Dedifferentiated amniotic fluid mesenchymal stem cell (primary cell): ENCODE measurements around the gene ATP5ME.
A peak's percentile ranks its signal among the peaks of the same experiment; 100 is the strongest.
"Not testable (repeated sequence)": the region's sequence is repeated elsewhere in the genome, so short reads cannot be mapped to it uniquely, and the experiment has no call there.

Experiments used
- DNase-seq: peaks from one replicate; pipeline ENCODE4 v3.0.0-alpha.2; 2016; ENCODE audit errors: extremely low spot score

Gene ATP5ME

DNA sequence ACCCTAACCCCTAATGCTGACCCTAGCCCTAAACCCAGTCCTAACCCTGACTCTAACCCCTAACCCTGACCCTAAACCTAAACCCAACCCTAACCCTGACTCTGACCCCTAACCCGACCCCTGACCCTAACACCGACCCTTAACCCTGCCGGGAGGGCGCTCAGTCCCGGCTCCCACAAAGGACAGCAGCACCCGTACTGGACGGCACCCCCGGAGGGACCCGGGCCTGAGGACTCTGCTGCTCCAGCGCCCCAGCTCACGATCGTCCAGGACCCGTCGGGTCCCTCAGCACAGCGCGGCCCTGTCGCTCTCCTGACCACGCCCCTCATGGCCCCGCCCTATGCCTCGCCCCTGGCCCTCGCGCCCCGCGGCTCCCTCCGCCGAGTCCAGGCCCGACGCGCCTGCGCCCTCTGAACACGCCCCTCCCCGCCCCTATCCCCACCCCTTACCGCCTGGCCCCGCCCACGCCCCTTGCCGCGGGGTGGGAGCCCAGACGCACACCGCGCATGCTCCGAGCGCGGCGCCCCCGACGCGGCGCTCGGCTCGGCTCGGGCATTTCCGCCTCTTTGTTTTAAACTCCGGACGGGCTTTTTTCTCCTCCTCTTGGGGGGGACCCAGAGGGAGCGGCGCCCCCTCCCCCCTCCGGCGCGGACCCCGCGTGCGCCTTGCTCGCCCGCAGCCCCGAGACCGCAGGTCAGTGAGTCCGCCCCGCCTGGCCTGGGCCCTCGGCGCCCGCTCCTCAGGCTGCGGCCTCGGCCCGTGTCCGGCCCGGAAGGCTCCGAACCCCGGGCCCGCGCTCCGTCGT, 31.4 kb upstream of the ATP5ME start, which contains the start of gene PCGF3:
Gene PCGF3 (plus strand): TSS at position 555 of the 805 bp plus-strand sequence. CDS start 27,849 bp downstream, outside the sequence.
- peak; percentile 95 for DNase-seq

DNA sequence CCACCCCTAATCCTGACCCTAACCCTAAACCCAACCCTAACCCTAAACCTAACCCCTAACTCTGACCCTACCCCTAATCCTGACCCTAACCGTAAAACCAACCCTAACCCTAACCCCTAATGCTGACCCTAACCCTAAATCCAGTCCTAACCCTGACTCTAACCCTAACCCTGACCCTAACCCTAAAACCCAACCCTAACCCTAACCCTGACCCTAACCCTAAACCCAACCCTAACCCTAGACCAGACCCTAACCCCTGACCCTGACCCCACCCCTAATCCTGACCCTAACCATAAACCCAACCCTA, 30.8 kb upstream of the ATP5ME start:
- no peak for DNase-seq

DNA sequence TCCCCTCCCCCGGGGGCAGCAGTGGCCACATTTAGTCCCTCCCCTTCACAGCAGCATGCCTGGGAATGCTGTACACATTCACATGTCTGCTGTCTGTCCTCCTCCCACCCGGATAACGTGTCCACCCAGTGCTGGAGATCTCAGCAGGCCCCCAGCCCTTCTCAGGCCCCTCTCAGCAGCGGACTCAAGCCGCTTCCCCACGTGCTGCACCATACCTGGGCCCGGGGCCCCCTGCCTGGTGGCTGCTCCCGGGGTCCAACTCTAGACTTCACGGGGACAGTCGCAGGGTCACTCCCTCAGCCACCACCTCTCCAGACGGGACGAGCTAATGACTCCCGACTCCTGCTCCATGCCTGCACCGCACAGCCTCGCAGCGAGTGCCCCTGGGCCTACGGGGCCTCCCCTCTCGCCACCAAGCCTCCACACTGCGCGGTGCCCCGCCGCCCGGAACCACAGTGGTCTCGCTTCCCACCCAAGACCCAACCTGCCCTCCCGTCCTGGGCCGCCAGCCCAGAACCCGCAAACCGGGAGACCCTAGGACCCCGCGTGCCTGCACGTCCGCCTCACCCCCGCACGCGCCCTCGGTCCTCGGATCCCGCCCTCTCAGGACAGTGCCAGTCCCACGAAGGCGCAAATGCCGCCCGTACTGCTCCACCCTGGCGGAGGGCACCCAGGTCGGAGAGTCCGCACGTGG, 30.3 kb upstream of the ATP5ME start:
- DNase-seq, result no peak

DNA sequence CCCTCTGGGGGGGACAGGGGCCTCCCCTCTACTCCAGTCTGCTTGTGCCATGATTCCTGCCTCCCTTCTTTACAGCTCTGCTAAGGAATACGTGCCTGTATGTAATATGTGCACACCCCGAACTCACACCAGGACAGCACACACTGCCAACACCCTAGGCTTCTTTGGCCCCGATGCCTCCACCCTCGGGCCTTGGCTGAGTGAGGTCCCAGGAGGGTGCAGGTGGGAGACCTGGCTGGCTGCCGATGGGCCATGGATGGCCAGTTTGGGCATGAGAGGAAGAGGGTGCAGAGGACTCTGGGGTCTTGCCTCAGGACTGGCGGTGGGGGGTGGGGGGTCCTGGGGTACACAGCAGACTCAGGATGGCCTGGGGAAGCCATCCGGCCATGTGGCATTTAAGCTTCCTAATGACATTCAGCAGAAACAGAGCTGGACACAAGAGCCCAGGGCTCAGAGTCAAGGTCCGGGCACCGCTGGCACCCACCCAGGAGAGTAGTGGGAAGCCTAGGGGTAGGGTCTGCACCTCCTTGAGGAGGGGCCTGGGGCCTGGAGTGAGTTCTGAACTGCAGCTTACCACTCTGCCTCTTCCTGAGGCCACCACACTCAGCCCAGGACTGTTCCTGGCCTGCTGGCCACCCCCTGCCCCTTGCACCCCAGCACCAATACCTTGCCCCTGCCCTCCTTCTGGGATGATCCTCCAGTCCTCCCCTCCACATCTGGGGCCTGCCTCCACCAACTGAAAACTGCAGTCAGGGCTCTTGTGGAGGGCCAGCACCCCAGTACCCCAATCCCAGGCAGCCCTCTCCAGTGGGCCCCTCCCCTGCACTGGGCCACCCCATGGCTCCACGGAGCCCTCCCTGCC, 29.5 kb upstream of the ATP5ME start:
- no peak for DNase-seq

DNA sequence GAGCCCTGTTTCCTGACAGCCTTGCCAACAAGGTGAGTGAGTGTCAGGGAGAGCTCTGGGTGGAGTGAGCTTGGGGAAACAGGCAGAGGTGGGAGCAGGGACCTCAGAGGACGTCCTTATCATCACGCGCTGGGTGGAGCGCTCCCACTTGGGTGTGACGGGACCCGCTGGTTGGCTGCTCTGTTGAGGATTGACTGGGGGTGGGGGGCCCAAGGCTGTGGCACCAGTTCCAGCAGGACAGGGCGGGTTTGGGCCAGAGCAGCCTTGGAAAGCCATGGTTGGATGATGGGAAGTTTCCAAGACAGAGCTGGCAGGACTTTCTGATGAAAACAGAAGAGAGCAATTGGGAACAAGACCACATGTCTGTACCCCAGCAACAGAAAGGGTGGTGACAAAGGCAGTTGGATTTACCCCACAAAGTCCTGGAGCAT, 28.6 kb upstream of the ATP5ME start:
- no peak for DNase-seq

DNA sequence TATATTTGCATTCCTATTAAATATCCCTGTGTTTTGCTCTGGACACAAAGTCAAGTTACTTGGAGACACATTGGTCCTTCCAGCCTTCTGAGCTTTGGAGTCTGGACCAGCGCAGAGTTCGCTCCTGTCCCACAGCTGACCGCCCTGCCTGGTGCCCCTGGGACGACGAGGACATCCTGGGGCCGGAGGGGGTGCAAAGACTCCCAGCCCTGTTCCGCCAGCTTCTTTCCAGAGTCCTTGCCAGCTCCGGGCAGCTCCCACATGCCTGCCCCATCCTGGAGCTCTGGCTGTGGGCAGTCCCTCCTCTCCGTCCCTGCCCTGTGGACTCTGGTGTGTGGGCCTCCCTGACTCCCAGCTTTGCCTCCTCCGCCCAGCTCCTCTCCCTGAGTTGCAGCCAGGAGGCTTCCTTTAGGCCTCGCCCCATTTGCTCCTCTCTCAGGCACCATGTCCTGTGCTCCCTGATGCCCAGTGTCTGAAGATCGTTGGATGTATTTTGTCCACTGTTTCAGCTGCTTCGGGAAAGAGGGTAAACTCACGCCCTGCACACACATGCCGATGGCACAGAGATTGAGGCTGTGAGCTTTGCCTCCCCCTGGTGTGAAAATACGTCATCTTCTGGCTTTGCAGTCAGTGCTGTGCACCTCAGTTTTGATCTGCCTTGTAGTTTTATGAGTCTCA, 26.6 kb upstream of the ATP5ME start:
- DNase-seq, result no peak

DNA sequence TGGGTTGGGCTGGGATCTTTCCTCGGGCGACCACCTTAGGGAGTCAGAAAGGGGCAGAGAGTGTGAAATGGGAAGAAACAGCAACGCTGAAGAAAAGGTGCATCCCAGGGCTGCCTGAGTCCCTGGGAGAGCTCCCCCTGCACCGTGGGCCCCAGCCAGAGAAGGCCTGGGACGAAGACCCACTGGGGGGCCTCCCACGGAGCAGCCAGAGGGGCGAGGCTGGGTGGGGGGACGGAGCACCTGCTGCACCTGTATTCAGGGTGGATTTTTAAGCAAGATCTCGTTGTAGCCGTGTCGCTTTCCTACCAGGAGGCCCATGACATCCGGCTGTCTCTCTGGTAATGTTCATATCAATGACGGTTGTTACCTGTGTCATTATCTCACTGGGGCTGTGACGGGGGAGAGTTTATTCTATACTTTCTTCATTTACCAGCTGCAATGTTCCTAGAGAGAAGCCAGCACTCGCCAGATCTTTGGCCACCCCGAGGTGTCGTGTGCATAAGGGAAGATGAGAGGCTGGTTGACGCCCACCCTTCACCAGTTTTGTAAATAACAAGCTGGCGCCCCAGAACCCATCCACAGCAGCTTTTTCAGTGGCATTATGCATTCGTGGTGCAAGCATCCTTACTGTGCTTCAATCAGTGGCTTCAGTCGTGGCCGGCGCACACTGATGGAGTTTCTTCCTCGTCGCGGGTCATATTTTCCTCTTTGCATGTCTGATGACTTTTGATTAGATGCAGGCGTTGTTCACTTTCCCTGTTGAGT, 25.9 kb upstream of the ATP5ME start:
- no peak for DNase-seq

DNA sequence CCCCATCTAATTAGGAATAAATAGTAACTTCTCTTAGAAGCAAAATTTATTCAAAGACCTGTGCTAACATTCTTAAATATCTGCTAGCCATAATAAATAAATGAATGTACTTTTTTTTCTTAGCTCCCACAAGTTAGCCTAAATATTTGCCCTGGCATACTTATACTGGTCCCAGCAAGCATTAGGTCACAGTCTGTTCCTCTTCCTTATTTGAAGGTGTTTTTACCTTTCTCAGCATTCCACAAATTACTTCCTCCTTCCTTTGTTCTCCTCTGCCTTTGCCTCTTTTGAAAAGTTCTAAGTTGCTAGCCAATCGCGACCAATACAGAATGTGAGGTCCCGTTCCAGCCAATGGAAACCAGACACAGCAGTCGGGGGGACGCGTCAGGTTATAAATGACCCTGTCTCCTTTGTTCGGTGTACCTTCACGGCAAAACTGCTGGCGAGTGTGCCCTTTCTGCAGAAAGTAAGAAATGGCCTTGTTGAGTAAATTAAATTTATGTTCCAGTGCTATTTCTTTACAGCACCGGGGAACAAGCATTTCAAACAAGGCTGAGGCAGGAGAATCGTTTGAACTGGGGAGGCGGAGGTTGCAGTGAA, 20.4 kb upstream of the ATP5ME start:
- not testable (repeated sequence) for DNase-seq

DNA sequence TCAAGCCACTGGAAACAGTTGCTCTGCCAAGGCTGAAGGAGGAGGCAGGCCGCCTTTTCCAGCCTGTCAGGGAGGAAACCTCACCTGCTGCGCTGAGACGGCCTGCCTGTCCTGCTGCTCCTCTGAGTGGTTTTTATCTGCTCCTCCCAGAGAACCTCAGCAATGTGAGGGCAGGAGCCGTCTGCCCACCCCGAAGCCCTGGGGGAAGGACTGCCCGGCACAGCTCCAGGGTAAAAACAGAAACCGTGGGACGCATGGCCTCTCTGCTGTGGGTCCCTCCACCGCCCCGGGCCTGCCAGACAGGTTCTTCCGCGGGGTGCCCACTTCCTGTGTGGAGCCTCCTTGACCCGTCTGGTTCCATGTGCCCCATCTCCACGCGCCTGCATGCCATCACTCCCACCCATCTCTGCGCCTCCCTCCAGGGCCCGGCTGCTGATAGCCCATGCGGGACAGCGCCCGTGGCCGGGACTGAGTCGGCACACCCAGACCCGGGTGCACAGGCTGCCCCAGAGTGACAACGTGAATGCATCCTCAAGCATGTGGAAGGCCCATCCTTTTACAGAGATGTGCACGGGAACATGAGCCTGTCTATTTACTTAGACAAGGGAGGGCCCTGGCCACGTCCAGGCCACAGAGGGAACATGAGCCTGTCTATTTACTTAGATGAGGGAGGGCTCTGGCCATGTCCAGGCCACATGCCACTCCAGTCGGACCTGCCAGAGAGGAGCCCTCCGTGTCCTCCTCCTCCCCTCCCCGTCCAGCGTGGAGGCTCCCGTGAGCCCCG, 18.9 kb upstream of the ATP5ME start:
- DNase-seq, result no peak

DNA sequence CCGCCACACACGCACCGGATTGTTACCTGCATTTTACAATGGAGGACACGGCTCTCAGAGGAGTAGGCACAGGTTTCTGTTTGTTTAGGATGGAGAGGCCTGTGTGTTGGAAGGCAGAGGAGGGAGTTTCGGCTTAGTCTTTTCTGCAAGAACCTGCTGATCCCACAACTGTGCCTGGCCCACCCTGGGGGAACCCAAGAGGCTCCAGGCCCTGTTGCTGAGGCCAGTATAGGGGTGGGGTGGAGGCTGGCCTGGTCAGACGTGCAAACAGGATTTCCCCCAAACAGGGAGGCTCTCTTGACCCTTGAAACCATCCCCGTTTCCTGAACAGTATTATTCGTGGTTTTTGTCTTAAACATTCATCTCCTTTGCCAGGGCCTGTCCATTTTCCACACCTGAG, 15.6 kb upstream of the ATP5ME start:
- no peak for DNase-seq

DNA sequence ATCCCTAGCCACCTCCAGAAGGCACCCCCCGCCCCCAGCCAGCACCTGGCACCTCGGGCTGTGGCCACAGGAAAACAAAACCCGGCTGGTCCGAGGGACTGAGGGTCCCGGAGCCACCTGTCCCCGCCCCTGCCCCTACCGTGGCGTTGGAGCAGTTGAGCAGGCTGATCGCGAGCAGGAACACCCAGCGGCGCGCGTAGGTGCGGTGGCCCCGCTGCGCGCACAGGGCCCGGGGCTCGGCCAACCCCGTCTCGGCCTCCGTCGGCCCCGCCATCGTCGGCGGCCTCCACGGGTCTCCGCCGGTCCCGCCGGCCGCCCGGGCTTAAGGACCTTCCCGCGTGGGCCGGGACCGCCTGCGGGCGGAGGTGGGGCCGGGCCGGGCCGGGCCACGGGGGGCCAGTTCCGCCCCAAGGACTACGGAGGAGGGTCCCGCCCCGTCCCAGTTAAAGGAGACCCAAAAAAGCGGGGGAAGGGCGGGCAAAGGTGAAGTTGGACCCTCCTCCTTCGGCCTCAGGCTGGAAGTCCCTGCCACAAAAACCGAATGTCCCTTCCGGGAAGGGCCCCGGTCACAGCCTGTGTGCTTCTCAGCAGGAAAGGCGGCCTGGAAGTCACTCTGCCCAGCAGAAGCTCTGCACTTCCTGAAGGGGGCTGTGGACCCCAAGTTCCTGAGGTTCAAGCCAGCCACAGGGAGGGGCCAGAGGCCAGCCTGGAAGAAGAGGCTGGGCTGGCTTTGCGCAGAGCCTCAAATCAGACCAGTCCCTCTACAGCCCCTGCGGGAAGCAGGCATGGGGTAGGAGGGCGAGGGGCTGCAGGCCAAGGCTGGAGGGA, 15.0 kb upstream of the ATP5ME start, which contains the start of gene SLC49A3:
Gene SLC49A3 (minus strand): TSS at position 298 of the 828 bp plus-strand sequence. CDS start 24 bp downstream, at position 274.
- DNase-seq, result no peak

DNA sequence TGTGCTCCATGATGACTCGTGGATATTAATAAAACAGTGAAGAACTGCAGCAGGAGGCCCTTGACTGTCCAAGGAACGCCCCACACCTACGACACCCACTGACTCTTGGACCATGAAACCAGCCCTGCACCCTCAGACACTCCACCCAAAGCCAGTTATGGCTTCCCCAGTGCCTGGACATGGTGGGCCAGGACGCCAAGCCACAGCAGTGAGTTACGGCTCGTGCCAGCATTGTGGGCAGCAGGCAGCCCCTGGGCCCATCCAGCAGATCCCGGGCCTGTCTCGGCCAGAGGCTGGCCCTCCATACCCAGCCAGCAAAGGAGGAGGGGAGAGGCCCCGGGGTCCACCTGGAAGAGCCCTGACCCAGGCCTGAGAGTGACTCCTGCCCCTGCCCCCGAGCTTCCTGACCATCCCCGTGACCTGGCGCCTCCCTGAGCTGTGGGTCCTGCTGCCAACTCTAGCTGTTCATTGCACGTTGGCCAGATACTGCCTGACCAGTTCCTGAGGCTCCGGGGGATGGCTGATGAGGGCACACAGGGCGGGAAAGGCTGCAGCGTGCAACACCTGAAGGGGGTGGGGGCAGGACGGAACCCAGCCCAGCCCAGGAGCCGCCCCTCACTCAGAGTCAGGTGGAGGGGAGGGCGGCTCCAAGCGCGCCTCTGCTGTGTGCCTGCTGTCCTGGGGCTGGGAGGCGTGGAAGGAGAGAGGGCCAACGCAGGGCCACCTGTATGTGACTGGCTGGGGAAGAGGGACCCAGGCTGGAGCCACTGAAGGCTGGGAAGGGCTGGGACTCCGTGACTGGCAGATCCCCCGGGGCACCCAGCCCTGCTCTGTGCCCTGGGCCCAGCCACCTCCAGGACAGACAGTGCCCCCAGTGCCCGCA, 14.1 kb upstream of the ATP5ME start:
- DNase-seq, result no peak

DNA sequence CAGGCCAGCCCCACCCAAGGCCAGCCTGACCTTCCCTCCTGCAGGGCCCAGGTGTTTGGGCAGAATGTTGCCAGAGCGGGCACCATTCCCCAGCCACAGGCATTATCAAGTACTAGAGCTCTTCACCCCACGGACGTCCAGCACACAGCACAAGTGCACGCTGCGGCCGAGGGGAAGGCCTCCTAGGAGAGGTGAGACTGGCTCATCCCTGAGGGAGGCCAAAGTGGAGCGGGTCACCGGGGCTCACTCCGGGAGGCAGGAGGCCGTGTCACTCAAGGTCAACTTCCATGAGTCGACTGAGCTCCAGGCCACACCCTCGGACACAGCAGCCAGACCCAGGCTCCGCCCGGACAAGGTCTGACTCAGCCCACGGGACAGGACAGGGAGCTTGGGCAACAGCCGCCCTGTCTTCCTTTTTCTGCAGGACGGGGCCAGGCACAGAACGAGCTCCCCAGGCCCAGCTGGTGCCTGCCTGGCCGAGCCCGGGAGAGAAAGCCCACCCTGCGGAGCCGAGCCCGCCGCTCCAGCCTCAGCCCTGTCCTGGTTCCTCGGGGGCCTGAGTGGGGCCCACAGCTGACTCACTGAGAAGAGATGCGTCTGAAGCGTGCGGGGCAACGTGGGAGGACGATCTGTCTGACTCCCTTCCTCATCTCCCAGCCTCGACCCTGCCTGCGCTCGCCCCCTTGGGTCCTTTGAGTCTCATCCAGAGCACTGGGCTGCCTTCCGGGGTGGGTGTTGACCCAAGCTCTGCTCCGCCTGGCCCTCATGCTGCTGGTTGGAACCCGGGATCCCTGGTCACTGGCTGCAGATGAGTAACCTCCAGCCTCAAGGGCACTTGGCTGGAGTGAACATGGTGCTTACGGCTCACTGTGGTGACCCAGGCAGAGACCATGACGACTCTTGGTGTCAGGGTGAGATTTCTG, 13.2 kb upstream of the ATP5ME start:
- DNase-seq, result peak; percentile 31

DNA sequence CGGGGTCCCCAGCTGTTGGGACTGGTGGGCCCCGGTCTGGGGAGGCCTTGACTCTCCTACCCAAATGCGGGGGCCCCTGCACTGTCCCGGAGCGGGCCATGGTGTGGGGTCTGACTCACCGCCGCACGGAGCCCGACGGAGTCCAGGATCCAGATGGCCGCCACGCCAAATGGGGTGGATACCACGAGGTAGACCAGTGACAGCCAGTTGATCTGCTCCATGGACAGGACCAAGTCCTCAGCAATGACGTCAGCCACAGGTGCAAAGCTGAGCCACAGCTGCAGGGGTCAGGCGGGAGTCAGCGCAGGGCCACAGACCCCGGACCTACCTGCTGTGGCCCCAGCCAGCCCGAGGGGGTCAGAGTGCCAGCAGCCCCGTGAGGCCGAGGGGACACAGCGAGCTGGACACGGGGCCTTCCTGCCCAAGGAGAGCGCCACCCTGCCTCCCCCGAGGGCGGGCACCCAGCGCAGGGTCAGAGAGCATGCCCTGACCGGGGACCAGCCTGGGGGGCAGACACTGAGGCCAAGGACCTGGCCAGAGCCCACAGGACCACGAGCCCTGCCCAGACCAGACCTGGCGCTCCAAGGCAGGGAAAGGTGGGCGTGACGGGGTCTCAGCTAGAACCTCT, 12.5 kb upstream of the ATP5ME start:
- no peak for DNase-seq

DNA sequence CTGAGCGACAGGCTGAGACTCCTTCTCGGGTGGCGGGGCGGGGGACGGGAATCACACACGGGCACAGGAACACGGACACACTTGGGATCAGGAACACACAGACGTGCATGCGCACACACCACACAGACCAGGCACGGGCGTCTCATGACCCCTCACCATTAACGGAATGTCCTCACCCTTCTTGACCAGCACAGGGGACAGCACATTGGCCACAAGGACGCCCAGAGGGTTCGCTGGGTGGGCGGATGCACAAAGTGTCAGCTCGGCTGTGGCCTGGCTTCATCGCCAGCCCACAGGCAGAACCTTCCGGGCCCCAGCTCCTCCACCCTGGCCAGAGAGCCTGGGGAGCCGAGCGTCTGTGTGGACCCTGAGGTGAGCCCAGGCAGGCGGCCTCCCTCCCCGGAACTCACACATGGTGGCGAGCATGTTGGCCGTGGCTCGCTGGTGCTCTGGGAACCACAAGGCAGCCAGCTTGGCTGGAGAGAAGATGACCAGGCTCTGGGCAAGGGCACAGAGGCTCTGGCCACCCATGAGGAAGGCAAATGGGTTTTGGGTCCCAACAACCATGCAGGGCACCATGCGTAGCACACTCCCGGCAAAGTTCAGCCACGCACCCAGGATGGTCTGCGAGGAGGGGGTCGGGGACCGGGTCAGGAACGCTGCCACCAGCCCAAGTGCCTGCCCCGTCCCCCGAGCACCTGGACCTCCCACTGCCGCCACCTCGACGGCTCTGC, 11.8 kb upstream of the ATP5ME start:
- DNase-seq, result no peak
